RWPE2 (cell line): ENCODE measurements around the gene SLC1A3.

ENCODE experiments used
- ATAC-seq: fragments of 200-7000 bp; cut with Tn5 transposase; 3 replicates; pipeline ENCODE4 v1.9.1; 2021; ENCODE audit warnings: low read depth
- DNase-seq: peaks from one replicate; pipeline ENCODE4 v3.0.0-alpha.2; 2020; ENCODE audit warnings: low spot score
- H3K27ac ChIP-seq: fragments of 450-650 bp; 2 replicates; pipeline ENCODE4 v1.5.1; 2017; ENCODE audit warnings: mild to moderate bottlenecking; ENCODE audit not compliant: poor library complexity, severe bottlenecking
- H3K27me3 ChIP-seq: fragments of 250-450 bp; sonication (Bioruptor Pico); 2 replicates; pipeline ENCODE4 v1.5.1; 2021; ENCODE audit warnings: mild to moderate bottlenecking, moderate library complexity; ENCODE audit not compliant: insufficient read depth, poor library complexity, severe bottlenecking
- H3K36me3 ChIP-seq: fragments of 250-450 bp; sonication (Bioruptor Pico); 2 replicates; pipeline ENCODE4 v1.5.1; 2020; ENCODE audit warnings: low read depth, mild to moderate bottlenecking, moderate library complexity
- H3K4me1 ChIP-seq: fragments of 250-450 bp; sonication (Bioruptor Pico); 2 replicates; pipeline ENCODE4 v1.5.1; 2021; ENCODE audit warnings: mild to moderate bottlenecking, moderate library complexity; ENCODE audit not compliant: insufficient read depth, poor library complexity, severe bottlenecking
- H3K4me3 ChIP-seq: fragments of 250-450 bp; sonication (Bioruptor Pico); 2 replicates; pipeline ENCODE4 v1.5.1; 2021; ENCODE audit warnings: mild to moderate bottlenecking, moderate library complexity; ENCODE audit not compliant: severe bottlenecking
- H3K9me3 ChIP-seq: fragments of 250-450 bp; sonication (Bioruptor Pico); 2 replicates; pipeline ENCODE4 v1.5.1; 2021; ENCODE audit warnings: mild to moderate bottlenecking, moderate library complexity; ENCODE audit not compliant: severe bottlenecking
- TF ChIP-seq, protein P1 (sequence below): fragments of 450-650 bp; IDR thresholded peaks from one replicate; pipeline ENCODE4 v1.5.1; 2017; ENCODE audit warnings: mild to moderate bottlenecking, moderate library complexity; ENCODE audit not compliant: poor library complexity, severe bottlenecking

SLC1A3 gene

DNA sequence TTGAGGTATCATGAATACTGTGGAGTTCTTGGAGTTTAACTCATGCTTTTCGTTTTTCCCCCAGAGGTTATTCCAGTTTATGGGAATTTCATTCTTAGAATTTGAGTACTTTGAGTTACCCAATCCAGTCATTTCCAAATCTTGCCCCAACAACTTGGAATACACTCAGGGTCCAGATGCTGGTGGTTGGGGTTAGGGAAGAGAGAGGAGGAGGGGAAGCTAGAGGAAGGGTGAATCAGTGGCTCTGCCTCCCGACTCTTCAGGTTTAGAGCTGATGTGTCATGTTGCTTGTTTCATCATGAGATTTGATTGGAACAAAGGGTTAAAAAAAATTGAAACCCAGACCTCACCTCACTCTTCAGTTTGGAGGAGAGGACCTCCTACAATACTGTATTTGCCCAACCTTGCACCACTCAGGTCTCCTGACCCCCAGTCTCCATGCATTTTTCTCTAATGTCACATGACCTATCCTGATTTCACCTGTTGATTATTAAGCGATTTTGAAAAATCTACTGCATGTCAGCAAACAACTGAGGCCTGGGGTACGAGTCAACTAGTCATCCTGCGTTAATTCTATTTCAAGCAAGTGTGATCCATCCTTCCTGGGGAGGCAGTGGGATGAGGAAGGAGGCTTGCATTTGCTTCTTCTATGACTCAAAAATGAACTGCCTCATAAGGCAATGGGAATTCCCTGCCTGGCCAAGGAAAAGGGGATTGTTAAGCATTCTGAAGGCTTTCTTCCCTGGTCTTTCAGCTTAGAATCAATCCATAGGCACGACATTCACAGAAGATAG is 6.2 kb upstream of the SLC1A3 start:
- no peak overlapping the region for H3K27ac ChIP-seq
- ATAC-seq = peak; percentile 72
- TF ChIP-seq, protein P1, sequence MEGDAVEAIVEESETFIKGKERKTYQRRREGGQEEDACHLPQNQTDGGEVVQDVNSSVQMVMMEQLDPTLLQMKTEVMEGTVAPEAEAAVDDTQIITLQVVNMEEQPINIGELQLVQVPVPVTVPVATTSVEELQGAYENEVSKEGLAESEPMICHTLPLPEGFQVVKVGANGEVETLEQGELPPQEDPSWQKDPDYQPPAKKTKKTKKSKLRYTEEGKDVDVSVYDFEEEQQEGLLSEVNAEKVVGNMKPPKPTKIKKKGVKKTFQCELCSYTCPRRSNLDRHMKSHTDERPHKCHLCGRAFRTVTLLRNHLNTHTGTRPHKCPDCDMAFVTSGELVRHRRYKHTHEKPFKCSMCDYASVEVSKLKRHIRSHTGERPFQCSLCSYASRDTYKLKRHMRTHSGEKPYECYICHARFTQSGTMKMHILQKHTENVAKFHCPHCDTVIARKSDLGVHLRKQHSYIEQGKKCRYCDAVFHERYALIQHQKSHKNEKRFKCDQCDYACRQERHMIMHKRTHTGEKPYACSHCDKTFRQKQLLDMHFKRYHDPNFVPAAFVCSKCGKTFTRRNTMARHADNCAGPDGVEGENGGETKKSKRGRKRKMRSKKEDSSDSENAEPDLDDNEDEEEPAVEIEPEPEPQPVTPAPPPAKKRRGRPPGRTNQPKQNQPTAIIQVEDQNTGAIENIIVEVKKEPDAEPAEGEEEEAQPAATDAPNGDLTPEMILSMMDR = no peak
- DNase-seq = no peak
- H3K4me1 ChIP-seq = peaks cover 5% of the 10 kb centered on the region
- H3K36me3 ChIP-seq = no peaks in the 10 kb centered on the region
- no peak overlapping the region for H3K4me3 ChIP-seq
- H3K27me3 ChIP-seq = no peaks in the 10 kb centered on the region
- H3K9me3 ChIP-seq = no peaks in the 10 kb centered on the region

DNA sequence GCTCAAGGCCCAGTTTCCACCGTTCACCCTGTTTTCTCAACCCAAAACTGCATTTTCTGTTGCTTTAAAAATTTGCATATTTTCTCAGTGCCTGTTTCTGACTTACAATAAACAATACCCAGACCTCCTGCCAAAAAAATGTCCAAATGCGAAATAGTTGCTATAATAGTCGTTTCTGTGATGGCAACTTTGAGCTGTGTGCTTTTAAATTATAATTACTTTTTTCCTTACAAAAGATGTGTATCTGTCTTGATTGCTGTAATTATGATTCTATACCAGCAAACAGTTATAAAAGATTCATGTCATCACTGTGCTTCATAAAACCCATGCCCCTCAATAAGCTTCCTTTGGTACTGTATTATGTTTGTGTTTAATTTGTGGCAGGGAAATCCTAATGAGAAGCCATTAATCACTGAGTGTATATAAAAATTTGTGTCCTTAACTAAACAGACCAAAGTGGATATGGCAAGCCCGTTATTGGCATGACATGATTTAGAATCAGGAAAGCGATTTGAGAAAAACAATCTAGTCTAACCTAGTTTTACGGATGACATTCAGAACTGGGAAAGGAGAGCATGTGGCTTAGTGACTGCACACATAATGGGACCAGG is 5.4 kb upstream of the SLC1A3 start:
- TF ChIP-seq, protein P1 = no peak
- H3K27ac ChIP-seq = no peak overlapping the region
- ATAC-seq (no peak), DNase-seq (no peak)
- H3K9me3 ChIP-seq = no peaks in the 10 kb centered on the region
- H3K4me3 ChIP-seq = no peak overlapping the region
- H3K4me1 ChIP-seq = peaks cover 5% of the 10 kb centered on the region
- H3K36me3 ChIP-seq = no peaks in the 10 kb centered on the region
- no peaks in the 10 kb centered on the region for H3K27me3 ChIP-seq

DNA sequence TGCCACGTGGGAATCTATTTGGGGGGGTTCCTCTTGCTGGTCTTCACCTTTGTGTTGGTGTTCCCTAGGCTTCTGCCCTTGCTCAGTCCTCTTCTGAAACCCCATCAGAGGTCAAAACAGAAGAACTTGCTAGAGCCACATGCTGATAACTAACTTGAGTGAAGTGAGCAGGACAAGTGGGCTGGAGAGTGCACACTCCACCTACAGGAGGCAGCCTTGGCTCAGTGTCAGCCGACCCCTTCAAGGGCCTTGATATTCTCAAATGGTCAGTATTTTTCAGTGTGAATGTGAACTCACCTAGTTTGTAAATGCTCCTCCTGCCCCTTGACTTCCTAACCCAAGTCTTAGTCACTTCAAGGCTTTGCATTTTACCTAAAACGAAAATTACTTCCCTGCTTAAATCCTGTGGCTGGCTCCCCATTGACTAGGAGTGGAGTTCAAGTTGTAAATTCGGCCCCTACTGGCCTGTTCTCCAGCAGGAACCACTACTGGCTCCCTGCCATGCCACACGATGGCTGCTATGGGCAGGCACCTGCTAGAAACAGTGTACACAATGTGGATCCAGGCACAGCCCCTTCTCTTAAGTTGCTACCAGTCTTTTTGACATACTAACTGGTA is 3.6 kb upstream of the SLC1A3 start:
- ATAC-seq (no peak), DNase-seq (no peak)
- Histone ChIP-seq H3K27ac (no peak overlapping the region), H3K9me3 (no peaks in the 10 kb centered on the region), H3K27me3 (no peaks in the 10 kb centered on the region), H3K36me3 (no peaks in the 10 kb centered on the region), H3K4me1 (peaks cover 10% of the 10 kb centered on the region), H3K4me3 (no peak overlapping the region)
- TF ChIP-seq, protein P1 = no peak

DNA sequence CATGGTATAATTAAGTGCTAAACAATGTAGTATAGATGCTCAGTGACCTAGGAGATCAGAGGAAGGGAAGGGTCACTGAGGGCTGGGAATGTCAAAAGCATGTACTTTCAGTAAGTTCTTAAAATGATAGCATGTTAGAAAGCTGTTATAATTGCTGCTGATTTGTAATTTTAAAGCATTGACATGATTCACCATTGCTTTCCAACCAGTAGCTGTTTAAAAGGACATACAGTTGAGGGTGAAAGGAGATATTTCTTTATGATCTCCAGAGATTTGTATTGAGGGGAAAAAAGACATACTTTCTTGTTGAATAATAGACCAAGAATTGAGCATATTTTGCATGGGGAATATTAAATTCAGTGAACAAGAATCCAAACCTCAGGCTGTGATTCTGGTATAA is 1.2 kb upstream of the SLC1A3 start:
- H3K27ac ChIP-seq = no peak overlapping the region
- peaks cover 16% of the 10 kb centered on the region for H3K4me1 ChIP-seq
- no peak for DNase-seq
- TF ChIP-seq, protein P1 = no peak
- no peaks in the 10 kb centered on the region for H3K9me3 ChIP-seq
- ATAC-seq = no peak
- H3K36me3 ChIP-seq = peaks cover 21% of the 10 kb centered on the region
- no peak overlapping the region for H3K4me3 ChIP-seq
- H3K27me3 ChIP-seq = no peaks in the 10 kb centered on the region
